ENCODE measurements around the gene TMEM184A.

DNA sequence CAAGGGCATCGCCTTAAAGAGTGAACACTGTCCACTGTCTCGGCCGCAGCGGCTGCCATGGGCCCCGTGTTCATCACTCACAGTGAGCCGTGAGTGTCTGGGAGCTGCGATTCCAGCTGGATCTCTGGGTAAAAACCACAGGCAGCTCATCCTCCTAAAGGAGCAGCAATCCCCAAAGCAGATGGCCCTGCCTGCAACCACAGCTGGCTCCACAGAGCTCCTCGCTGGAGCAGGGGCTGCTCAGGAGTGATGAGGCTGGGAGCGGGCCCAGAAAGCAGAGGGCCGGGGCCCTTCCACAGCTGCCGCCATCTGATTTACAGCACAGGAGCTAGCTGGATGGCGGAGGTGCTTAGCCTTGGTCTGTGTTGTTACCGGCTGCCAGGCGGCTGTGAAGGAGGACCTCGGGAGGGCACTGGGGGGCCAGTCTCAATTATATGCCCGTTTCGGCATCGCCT, 6.6 kb upstream of the TMEM184A start:
- TF ChIP-seq CTCF (IDR thresholded peaks at IDR 0.05) (no peak), POLR2A (IDR thresholded peaks at IDR 0.05) (no peak)

Measured in uterus (tissue), 2 donors.